Islet of Langerhans (tissue), 1 donor: Measurements from ENCODE around the gene LNPEP.

Experiments
- FAIRE-seq: peaks from one replicate; lab custom pipeline; 2011; peaks lifted over from hg19 to GRCh38; lab: Jason Lieb, UNC

LNPEP gene

DNA sequence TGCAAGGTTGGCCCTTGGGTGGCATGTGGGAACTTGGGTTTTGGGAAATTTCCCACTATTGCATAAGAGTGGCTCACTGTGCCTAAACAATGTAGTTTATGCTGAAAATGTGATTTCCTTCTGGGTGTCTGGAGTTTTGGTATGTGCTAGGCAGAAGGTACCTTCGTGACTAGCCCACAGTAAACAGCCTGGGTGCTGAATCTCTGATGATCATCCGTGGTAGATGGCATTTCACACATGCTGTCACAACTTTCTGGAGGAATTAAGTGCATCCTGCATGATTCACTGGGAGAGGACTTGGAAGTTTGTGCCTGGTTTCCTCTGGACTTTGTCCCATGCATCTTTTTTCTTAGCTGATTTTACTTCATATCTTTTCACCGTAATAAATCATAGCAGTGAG, 64.5 kb downstream of the LNPEP start:
- no peak for FAIRE-seq

DNA sequence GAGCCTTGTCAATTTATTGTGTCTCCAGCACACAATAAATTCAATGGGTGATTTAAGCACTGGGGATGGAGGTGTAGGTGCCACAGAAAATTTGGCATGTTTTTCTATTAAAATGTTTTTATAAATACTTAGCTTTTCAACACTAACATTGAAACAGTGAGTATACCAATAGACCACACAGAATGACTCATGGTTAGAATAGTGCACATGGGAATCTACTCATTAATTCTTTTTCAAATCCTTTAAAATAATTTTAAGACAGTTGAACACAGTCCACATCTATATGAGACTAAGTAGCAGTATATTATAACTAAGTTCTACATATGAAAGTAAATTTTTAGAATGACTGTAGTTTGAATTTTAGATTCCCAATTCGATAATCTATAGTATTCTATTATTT, 67.1 kb downstream of the LNPEP start:
- FAIRE-seq: no peak

DNA sequence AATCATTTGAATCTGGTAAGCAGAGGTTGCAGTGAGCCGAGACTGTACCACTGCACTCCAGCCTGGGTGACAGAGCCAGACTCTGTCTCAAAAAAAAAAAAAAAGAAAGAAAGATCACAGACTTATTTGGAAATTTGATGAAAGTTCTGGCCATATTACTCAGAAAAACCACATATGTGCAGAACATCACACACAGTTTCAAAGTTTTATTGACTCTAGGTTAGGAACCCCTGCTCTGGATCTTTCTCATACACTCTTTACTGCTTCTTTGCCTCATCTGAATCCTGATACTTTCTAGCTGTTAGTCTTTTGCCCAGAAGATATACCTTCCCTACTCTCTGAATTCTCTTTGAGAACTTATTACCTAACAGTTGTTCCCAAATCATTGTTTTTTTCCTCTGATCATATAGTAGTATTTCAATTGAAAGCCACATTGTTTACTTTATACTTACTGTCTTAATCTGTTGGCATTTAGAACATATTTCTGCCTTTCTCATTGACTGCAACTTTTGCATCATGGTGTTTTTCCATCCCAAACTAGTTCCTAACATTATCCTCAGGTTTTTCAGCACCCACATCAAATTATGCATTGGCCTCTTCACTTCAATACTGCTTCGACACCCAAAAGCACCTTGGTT, 68.7 kb downstream of the LNPEP start:
- no peak for FAIRE-seq

DNA sequence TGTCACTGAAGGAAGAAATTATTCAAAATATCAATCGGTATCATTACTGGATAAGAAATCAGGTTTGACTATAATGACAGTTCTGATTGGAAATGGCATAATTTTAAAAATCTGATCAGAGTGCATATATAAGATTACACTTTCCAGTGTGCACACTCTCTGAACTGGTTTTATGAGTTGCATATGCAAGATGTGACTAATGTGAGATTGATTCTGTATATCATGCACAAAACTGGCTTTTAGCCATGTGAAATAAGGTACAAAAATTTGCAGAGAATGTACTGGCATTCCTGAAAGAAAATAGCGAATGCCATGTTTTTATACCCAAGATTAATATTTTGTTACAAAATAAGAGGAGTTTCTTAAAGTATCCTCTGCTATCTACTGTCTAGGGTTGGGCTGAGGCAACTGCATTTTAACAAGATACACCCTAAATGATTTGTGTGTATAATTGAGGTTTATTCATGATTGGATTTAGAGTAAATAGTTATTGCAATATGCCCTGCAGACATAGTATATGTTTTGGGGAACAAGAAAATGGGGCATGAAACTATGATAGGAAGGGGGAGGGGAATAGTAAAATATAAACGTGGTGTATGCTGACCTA, 70.7 kb downstream of the LNPEP start:
- no peak for FAIRE-seq

DNA sequence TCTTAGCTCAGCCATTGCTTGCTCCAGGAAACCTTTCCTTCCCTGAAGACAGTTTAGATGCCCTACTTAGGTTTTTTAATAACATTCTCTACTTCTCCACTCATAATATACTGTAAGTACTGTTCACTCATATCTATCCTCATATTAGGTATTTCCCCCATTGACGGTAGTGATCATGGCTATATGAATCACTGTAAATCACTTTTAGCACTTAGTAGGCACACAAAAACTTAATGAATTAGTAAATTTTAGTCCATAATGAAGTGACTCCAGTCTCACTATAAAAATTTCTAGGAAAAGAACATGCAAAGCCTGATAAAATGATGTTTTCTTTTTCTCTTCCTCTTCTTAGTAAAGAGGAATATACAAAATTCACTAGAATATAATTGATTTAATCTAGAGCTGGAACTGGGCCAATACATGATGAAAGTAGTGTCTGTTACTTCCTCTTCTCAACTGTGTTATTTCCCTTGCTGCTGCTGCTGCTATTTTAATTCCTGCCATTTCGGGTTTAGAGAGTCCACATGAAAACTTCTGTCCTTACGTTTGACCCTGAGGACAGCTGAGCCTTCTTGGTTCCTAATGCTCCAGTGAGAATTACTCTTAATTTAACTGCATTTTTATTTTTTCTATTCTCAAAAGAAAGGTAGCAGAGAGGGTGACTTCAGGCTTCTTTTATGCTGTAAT, 73.5 kb downstream of the LNPEP start:
- peak; percentile 71 for FAIRE-seq

DNA sequence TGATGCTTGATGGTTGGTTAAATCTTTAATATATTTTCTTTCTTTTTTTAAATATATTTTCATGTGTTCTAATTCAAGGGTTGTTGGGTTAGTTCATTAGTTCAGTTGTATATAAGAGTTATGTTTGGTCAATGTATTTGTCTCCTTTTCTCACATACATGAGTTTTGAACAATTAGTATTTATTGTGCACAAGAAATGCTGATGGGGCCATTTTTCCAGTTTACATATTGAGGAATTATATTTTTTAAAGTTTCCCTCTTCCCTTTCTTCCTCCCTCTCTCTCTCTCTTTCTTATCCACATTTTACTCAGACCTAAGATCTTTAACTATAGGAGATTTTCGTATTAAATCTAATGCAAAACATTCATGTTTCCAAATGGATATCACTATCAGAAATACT, 74.0 kb downstream of the LNPEP start:
- FAIRE-seq: no peak

DNA sequence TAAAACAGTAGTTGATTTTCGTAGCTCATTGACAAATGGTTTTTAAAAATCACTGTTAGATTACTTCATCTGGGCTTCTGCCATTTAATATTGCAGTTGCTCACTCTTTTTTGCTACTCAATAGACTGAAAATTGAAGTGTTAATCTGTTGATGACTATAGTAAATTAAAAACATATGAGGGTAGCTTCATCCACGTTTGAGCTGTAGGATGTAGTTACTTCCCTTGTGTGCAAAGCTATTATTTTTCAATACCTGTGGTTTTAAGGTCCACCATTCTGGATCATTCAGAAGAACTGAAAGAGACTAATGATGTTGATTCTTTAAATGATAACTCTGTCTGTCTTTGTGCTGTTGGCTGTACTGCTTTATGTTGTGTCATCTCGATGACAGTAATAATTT, 74.7 kb downstream of the LNPEP start:
- no peak for FAIRE-seq

DNA sequence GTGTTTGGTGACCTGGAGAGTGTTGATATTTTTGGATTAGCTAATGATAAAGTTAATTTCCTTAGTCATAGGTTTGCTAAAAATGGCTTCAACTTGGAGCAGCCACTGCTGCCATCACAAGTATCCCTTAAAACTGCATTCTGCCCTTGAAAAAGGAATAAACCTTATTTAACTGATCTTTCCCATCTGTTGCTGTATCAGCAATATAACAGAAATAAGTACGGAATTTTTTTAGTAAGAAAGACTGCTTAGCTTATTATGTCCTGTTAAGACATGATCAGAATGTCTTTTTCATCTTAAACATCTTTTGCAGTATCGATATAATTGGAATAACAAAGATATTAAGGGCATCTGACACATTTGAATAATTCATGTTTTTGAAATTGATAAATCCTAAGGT, 75.7 kb downstream of the LNPEP start:
- no peak for FAIRE-seq

DNA sequence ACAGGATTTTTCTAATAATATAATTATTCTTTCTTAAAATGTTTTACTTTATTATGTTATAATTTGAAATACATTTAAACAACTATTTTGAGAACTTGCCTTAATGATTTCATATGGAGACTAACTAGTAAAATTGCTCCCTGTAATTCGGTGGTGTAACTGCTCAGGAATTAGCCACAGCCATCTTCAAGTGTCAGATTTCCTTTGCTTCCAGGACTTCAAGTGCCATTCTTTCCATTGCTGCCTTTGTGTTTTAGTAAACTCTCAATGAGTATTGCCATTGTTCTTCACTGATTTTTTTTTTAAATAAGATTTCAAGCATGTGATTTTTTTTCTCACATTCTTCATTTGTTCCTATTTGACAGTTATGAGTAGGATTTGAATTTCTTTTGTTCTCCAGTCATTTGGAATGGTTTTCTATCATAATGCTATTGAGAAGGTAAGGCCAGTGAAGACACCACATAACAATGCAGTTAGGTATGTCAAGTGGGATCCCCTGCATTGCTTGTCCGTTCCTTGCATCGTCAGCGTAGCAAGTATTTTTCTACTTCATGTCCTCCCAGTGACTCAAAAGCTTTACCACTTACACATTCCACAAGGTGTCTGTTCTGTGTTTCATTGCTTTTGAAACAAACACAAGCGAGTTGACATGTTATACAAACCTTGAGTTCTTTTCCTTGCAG, 83.7 kb downstream of the LNPEP start:
- FAIRE-seq: no peak

DNA sequence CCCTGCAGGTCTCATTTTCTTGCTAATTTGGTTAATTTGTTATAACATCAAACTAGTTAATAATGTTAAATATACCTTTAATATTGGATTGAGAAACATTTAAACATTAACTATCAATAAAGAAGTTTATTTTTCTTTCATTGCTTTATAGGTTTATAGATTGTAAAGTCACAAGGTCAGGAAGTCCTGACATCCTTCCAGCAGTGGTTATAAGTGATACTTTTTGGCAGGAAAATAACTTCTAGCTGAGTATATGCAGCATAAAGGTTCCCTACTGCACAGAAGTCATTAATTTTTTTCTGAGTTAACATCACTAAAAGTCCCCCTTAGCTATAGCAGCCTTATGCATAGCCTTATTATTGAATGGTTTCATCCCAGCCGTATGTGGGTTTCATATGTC, 85.5 kb downstream of the LNPEP start:
- no peak for FAIRE-seq

DNA sequence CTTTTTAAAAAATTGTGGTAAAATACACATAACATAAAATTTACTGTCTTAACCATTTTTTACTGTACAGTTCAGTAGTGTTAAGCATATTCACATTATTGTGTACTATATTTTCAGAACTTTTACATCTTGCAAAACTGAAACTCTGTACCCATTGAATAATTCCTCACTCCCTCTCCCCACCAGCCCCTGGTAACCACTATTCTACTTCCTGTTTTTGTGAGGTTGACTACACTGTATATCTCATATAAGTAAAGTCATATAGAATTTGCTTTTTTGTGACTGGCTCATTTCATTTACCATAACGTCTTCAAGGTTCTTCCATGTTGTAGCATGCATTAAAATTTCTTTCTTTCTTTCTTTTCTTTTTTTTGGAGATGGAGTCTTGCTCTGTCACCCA, 87.0 kb downstream of the LNPEP start:
- no peak for FAIRE-seq

DNA sequence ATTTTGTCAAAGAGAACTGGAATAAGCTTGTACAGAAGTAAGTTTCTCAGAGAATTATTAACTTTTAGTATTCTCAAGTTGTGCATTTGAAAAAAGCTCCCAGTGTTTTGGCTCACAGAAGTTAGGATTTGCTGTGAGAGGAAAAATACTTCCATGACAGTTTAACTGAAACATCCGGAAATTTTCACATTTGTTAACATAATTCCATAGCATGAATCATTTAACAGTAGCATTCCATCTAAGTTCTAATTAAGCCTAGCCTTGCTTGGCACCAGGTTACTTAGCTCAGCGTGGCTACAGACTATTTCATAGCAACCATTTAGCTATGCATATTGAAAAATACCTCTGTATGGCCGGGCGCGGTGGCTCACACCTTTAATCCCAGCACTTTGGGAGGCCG, 90.8 kb downstream of the LNPEP start:
- FAIRE-seq: no peak

DNA sequence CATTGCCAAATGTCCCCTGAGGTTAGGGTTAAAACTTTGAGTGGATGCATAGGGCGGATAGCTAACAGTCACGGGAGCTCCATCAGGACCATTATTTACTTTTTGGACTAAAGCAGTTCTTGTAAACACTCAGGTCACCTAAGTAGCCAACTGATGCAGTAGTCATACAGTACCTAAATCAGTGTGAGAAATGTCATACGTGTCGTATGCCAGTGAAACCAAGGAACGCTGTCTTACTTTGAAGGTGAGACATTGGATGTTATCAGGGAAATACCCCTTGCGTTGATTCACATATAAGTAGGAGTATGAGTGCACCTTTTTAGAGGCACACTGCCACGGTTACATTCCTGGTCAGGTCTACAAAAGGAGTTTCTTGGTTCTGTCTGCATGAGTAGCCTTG, 101.9 kb downstream of the LNPEP start:
- no peak for FAIRE-seq

DNA sequence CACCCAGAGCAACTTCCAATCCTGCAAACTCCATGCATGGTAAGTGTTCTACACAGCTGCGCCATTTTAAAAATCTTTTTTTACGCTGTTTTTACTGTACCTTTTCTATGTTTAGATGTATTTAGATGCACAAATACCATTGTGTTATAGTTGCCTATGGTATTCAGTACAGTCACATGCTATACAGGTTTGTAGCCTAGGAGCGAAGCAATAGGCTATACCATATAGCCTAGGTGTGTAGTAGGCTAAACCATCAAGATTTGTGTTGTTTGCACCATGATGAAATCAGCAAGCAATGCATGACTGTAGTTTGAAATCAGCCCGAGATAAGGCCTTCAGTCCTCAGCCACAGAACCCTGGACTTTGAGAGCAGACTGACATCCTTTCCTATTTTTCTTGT, 105.4 kb downstream of the LNPEP start:
- no peak for FAIRE-seq

DNA sequence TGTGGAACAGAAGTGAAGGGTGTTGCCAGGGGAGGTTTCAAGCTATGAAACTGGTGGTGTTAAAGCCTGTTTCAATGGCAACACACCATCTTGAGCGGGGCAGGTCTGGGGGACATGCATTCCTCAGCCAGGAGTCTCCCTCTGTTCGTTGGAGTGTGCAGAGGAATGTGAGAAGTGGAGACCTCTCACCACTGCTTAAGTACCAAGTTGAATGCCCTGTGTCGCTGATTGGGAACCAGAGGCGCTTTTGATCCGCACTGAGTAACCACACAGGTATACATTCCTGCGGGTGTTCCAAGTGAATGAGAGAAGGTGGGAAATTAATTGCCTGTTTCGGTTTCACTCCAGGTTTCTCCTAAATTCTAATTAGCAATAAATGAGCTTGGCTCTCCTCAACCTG, 107.1 kb downstream of the LNPEP start:
- FAIRE-seq: no peak

DNA sequence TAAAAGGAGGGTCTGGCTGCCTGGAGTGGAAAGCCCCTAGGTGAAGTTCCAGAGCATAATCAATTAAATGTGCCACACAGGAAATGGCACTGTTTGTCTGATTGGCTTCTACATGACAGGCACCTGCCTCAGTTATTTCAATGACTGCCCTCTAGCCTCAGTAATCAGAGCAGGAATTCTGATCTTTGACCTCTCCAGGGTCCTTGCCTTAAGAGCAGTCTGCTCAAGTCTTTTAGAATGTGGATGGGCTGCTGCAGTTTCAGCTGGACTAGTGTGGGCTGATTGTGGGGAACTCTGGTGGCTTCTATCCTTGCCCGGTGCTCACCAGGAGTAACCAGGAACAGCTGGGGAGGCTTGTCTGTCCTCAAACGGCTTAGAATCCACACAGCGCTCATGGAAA, 107.6 kb downstream of the LNPEP start:
- FAIRE-seq: no peak

DNA sequence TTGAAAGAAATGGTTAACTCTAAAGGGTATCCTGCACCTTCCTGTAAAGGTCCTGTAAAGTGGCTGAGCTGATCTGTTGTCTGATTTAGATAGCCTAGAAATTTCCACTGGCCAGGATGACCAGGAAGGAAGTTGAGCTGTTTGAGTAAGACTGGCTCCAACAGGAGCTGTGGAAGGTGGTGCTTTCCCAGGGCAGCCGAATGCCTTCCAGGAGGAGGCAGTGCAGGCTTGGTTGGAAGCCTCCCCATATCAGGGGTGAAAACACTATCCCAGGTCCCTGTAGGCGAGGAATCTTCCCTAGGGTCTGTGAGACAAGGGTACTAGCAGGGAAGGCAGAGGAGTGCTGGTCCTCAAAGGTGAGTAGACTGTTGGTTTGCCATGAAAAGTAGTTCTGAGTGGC, 108.2 kb downstream of the LNPEP start:
- no peak for FAIRE-seq

DNA sequence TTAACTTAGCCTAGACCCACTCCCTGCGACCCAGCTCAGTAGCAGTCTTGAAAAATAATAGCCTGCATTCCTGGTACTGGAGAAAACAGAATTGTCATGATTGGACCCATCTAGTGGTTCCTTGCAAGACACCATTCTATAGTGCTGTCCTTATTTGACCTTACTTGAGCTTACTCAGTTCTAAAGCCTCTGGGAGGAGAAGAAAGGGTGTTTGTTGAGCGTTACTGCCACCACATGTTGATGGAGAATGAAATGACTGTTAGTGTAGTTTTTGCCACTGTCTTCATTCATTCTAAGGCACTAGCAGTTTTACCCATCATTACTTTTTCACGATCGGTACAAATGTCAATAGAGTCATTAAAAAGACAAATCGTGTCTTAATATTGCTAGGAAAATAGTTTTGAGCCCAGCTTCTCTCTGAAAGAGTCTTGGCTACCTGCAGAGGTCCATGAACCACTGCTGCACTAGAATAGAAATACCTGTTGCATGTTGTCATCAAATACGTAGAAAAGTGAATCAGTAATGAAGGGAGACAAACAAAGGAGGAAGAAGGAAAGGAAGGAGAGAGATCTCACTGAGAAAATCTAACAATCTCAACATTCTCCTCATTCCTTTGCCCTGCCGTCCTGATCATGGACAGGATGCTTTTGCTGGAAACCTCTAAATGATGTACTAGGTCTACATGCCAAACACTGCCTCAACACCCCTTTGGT, 110.5 kb downstream of the LNPEP start:
- FAIRE-seq: no peak

DNA sequence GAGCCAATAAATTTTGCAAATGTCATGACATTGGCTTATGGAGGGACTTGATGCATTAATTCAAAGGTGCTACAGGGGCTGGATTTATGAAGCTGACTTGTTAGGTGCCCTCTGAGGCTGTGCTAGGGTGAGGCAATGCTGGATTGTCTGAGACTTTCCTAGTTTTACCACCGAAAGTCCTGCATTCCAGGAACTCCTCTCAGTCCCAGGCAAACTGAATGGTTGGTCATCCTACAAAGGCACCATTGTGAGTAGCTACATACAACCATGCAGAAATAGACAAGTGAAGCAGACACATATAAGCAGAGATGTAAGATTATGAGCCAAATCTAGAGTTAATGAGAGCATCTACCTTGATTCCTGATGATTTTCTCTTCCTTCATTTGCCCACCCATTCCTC, 111.2 kb downstream of the LNPEP start:
- FAIRE-seq: no peak

DNA sequence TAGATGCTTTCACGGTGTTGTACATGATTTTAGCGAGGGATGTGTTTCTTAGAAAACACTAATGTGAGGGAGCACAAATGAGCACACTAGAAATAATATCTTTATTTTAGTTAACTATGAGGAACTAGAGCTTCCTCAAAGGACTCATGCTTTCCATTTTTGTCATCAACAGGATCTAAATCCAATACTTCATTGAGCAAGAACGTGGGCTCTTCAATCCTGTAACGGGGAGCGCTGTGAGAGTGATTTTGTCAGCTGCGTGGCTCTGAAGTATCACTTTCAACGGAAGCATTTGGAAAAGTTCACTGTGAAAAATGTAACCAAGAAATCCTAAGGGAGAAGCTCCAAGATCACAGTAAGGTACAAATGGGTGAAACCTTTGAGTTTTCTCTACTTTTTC, 113.3 kb downstream of the LNPEP start:
- no peak for FAIRE-seq

DNA sequence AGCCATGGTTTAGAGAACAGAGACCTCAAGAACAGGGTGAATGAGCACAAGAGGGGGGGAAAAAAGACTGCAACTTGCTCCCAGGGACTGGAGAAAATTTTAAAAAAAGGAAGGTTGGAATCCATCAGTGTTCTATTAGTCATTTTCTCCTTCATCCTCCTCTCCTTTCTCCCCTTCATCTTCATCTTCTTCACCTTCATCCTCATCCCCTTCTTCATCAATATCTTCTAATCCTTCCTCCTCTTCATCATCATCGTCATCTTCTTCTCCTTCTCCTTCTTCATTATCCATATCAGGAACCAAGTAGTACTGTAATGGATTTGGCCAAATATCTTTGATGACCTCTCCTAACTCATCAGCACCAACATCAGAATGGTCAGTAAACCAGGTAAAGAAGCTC, 120.4 kb downstream of the LNPEP start:
- no peak for FAIRE-seq

DNA sequence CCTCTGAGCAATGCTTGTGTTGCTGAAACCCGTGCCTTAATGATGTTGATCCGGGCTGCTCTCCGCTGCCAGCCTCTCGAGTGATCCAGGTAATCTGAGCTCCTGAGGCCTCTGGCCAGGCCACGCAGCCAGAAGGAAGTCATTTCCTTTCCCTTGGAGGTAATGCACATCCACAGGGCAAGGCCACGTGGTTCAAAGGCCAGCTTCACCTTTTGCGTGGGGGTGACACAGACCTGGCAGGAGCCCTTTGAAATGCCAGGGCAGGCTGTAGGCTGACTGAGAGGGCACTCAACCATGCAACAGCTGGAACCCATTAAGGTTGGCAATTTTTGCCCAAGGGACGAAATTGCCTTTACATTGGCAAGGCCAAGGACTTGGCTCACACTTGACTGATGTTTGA, 126.2 kb downstream of the LNPEP start:
- no peak for FAIRE-seq

DNA sequence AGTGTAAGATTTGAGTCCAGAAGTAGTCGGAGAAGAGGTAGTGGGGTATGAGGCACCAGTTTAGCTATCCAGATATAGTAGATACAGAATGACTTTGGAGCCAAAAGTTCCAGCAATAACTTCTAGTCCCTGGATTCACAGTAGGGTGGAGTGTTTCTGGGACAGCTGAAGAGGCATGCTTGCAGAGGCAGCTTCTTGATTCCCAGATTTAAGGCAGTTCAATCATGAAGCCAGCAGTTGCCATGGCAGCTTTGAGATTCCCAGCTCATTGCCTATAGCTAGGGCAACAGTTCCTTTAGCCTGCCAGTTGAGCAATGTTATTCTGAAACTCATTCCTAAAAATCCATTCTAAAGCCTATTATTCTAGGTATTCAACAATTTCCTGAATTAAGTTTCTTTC, 127.4 kb downstream of the LNPEP start:
- no peak for FAIRE-seq
